Measurements from ENCODE around the gene ZNF202. TPM values are rescaled to one million over a fixed set of nuclear protein-coding genes. Genes with fewer than 3 reads are reported as not detected.

ZNF202 gene
- total RNA-seq, 2 experiments from 2014 or later: 11.2 to 13.7 TPM

- no peak overlapping the region for H3K27ac Mint-ChIP-seq
- H3K4me1 Mint-ChIP-seq: no peaks in the 10 kb centered on the region
- POLR2A ChIA-PET: no interaction called here
- no peak overlapping the region for H3K4me3 Mint-ChIP-seq
- CTCF ChIA-PET: interaction anchor here (0.7 kb wide), 1 partner anchor 10 kb away, joined by 4 read pairs; no protein-coding TSS in a partner anchor
- H3K27me3 Mint-ChIP-seq: peaks cover 40% of the 10 kb centered on the region
- DNase-seq: no peak
- no peaks in the 10 kb centered on the region for H3K36me3 Mint-ChIP-seq (ENCODE audit: low read depth)
- no peaks in the 10 kb centered on the region for H3K9me3 Mint-ChIP-seq
Measured at GRCh38 chr11:123695231-123695630, 46.2 kb downstream of the ZNF202 start.

DNA sequence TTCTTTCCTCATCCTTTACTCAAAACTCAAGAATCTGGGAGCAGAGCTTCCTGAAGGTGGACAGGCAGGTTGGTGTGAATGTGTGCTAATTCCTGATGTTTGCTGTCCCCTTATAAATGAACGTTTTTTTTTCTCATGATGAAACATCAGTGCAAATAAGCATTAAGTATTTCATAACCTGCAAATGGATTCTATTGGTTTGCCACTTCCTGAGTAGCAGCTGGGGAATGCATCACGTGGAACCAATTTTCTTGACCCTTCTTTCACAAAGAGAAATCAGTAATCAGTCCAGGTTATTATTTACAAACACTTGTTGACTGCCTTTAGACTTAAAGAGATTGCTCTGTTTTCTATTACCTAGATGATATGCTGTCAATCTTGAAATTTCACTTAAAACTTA lies 46.9 kb downstream of the ZNF202 start:
- Mint-ChIP-seq H3K4me3 (no peak overlapping the region), H3K4me1 (no peaks in the 10 kb centered on the region), H3K9me3 (no peaks in the 10 kb centered on the region), H3K36me3 (ENCODE audit: low read depth) (no peaks in the 10 kb centered on the region), H3K27me3 (peaks cover 37% of the 10 kb centered on the region), H3K27ac (no peak overlapping the region)
- ChIA-PET POLR2A (interaction anchor here (0.7 kb wide), 1 partner anchor 64 kb away, joined by 4 read pairs; no protein-coding TSS in a partner anchor), CTCF (no interaction called here)
- DNase-seq: no peak

DNA sequence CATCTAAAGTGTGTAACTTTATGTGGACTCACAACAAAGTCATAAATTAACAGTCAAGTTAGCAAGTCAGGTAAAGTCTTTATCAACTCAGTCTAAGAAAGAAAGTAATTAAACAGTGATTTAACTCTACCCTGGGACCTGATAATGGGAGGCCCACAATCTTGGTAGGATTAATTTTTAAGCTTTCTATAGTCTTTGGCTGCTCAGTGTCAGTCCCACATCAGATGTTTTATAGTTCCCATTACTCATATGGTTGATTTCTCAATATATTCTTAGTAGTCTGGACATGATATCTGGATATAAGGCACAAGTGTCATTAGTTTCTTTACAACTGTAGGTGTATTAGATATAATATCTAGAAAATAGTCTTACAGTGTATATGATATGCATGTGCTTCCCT lies 48.5 kb downstream of the ZNF202 start:
- no peak overlapping the region for H3K4me3 Mint-ChIP-seq
- H3K27ac Mint-ChIP-seq: no peak overlapping the region
- DNase-seq: no peak
- POLR2A ChIA-PET: no interaction called here
- no peaks in the 10 kb centered on the region for H3K4me1 Mint-ChIP-seq
- no peaks in the 10 kb centered on the region for H3K36me3 Mint-ChIP-seq (ENCODE audit: low read depth)
- no peaks in the 10 kb centered on the region for H3K9me3 Mint-ChIP-seq
- CTCF ChIA-PET: no interaction called here
- H3K27me3 Mint-ChIP-seq: peaks cover 29% of the 10 kb centered on the region

GRCh38 chr11:123690485-123690884 lies 51.0 kb downstream of the ZNF202 start:
- DNase-seq: no peak
- Mint-ChIP-seq H3K27me3 (peaks cover 29% of the 10 kb centered on the region), H3K4me3 (no peak overlapping the region), H3K9me3 (no peaks in the 10 kb centered on the region), H3K36me3 (ENCODE audit: low read depth) (no peaks in the 10 kb centered on the region), H3K4me1 (no peaks in the 10 kb centered on the region), H3K27ac (no peak overlapping the region)
- POLR2A ChIA-PET: no interaction called here
- CTCF ChIA-PET: no interaction called here

DNA sequence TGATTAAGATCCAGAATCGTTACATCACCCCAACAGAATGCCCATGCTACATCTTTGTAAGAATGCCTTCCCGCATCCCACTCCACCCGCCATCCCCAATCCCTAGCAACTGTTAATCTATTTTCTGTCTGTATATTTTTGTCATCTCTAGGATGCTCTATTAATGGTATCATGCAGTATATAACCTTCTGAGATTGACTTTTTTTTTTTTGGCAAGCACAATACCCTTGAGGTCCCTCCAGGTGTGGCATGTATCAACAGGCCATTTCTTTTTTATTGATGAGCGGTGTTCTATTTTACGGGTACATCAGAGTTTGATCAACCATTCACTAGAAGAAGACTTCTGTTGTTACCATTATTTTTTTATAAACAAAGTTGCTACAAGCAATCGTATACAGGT lies 56.9 kb downstream of the ZNF202 start:
- DNase-seq: no peak
- Mint-ChIP-seq H3K27ac (no peak overlapping the region), H3K4me1 (peaks cover 9% of the 10 kb centered on the region), H3K27me3 (peaks cover 8% of the 10 kb centered on the region), H3K4me3 (no peak overlapping the region), H3K9me3 (no peaks in the 10 kb centered on the region), H3K36me3 (ENCODE audit: low read depth) (no peaks in the 10 kb centered on the region)
- ChIA-PET CTCF (interaction anchor here (0.6 to 1.2 kb wide), 3 partner anchors 11 to 314 kb away, joined by 3 to 6 read pairs (median 3); no protein-coding TSS in a partner anchor), POLR2A (no interaction called here)

GRCh38 chr11:123683428-123684170 lies 57.9 kb downstream of the ZNF202 start:
- DNase-seq: no peak
- H3K4me1 Mint-ChIP-seq: peaks cover 9% of the 10 kb centered on the region
- H3K27ac Mint-ChIP-seq: no peak overlapping the region
- H3K9me3 Mint-ChIP-seq: no peaks in the 10 kb centered on the region
- CTCF ChIA-PET: interaction anchor here (1.0 to 1.2 kb wide), 2 partner anchors 8 to 10 kb away, joined by 3 read pairs; no protein-coding TSS in a partner anchor
- POLR2A ChIA-PET: no interaction called here
- no peaks in the 10 kb centered on the region for H3K36me3 Mint-ChIP-seq (ENCODE audit: low read depth)
- H3K27me3 Mint-ChIP-seq: peaks cover 5% of the 10 kb centered on the region
- no peak overlapping the region for H3K4me3 Mint-ChIP-seq

DNA sequence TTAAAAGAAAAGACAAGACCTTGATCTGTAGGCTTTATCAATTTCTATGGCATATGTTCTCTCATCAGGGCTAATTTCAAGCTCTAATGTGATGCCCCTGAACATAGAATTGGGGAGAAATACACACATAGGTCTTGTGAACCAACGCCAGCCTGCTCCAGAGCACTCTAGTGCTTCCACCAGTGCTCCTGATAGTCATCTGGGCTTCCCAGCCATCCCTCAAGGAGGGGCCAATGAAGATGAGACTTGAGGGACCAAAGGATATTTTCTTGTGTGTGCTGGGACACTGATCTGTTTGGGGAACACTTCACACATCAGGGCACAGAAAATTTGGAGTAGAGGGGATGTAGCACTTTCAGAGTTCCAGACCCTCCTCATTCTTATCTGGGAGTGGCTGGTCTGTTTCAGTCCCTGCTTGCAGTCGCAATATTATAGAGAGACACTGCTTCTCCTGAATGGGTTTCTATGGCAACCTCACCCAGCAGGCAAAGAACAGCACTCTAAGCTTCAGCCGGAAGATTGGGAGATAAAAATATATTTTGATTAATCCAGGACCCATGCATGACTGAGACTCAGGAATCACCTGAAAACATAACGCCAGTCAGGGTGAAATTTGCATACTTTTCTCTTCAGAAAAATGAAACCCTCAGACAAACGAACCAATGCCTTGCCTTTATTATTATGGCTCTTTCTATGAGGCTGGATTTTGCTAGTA lies 58.6 kb downstream of the ZNF202 start:
- ChIA-PET POLR2A (no interaction called here), CTCF (no interaction called here)
- Mint-ChIP-seq H3K4me1 (peaks cover 9% of the 10 kb centered on the region), H3K4me3 (no peak overlapping the region), H3K9me3 (no peaks in the 10 kb centered on the region), H3K36me3 (ENCODE audit: low read depth) (no peaks in the 10 kb centered on the region), H3K27ac (no peak overlapping the region), H3K27me3 (peaks cover 4% of the 10 kb centered on the region)
- DNase-seq: no peak

DNA sequence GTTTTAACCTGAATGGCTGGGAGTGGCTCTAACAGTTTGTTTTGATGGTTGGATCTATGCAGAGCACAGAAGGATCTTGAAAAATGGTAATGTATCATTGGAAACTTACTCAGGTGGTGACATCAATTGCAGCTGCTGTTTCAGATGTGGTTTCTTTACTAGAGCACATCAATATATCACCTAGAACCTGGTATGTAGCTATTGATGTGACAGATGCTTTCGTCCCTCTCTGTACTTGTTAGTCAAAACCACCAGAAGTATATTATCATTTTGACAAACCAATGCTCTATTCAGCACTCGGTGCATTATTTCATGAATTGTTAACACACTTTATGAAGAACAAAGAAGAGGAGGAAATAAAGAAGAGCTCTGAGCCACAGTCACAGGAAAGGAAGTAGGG lies 60.4 kb downstream of the ZNF202 start:
- POLR2A ChIA-PET: no interaction called here
- CTCF ChIA-PET: no interaction called here

DNA sequence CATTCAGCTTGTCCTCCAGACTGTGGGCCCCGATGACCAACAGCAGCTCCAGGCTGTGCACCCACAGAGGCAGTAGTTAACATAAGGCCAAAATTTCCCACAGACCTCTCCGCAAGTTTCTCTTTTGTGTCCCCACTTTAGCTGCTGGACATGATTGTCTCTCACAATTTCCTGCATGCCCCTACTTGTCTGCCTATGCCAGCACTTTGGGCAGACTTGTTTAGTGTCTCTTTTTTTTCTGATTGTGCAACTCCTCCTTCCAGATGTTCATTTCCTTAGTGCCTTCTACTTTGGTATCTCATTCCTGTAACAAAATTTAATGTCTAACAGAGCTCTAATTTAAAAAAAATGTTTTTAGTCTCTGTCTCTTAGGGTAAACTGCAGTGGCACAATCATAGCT lies 63.2 kb downstream of the ZNF202 start:
- Mint-ChIP-seq H3K4me1 (peaks cover 9% of the 10 kb centered on the region), H3K36me3 (ENCODE audit: low read depth) (no peaks in the 10 kb centered on the region), H3K4me3 (no peak overlapping the region), H3K9me3 (no peaks in the 10 kb centered on the region), H3K27ac (no peak overlapping the region), H3K27me3 (peaks cover 5% of the 10 kb centered on the region)
- DNase-seq: no peak
- ChIA-PET CTCF (no interaction called here), POLR2A (no interaction called here)

More for the DNA sequence above, 60.4 kb downstream of the ZNF202 start:
- no peaks in the 10 kb centered on the region for H3K36me3 Mint-ChIP-seq (ENCODE audit: low read depth)
- peak; percentile 34 for DNase-seq
- no peak overlapping the region for H3K4me3 Mint-ChIP-seq
- peak overlapping the region; percentile 39 for H3K27ac Mint-ChIP-seq
- H3K27me3 Mint-ChIP-seq: peaks cover 3% of the 10 kb centered on the region
- H3K9me3 Mint-ChIP-seq: no peaks in the 10 kb centered on the region
- peaks cover 9% of the 10 kb centered on the region for H3K4me1 Mint-ChIP-seq

- DNase-seq: no peak
- Mint-ChIP-seq H3K4me3 (no peak overlapping the region), H3K36me3 (ENCODE audit: low read depth) (no peaks in the 10 kb centered on the region), H3K9me3 (no peaks in the 10 kb centered on the region), H3K27ac (no peak overlapping the region), H3K4me1 (peaks cover 9% of the 10 kb centered on the region), H3K27me3 (peaks cover 2% of the 10 kb centered on the region)
- POLR2A ChIA-PET: no interaction called here
- CTCF ChIA-PET: no interaction called here
Measured at GRCh38 chr11:123677510-123677909, 64.0 kb downstream of the ZNF202 start.

DNA sequence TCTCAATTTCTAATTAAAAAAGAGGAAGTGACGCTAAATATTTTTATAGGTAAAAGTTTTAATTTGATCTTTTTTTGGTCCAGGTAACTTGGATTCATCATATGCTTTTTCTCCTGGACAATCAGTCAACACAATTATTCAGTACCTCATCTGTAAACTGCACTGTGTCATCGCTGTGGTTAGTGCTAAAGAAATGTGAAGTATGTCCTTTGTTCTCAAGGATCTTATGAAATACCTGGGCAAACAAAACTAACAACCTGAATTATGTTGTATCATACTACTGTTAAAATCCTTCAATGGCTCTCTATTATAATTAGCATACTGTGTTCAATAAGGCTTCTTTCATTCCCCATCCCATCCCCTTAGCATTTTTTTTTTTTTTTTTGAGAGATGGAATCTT lies 67.2 kb downstream of the ZNF202 start:
- Mint-ChIP-seq H3K36me3 (ENCODE audit: low read depth) (no peaks in the 10 kb centered on the region), H3K4me3 (no peak overlapping the region), H3K27ac (no peak overlapping the region), H3K4me1 (no peaks in the 10 kb centered on the region), H3K9me3 (no peaks in the 10 kb centered on the region), H3K27me3 (peaks cover 2% of the 10 kb centered on the region)
- ChIA-PET CTCF (no interaction called here), POLR2A (no interaction called here)
- no peak for DNase-seq

All from activated CD4-positive, alpha-beta T cell treated with anti-CD3 and anti-CD28 coated beads, Interleukin-2, amount 10 ng/mL, durations not matched to agents 7 days and 5 days (primary cell).